HG02885 (cell line): ENCODE data around the gene KCNT1.

Experiments
- ATAC-seq: cut with Tn5 transposase; IDR thresholded peaks from one replicate; pipeline ENCODE4 v1.9.1; 2021; ENCODE audit warnings: mild to moderate bottlenecking; ENCODE audit not compliant: unreplicated experiment, poor library complexity

Gene KCNT1

GRCh38 chr9:135719472-135719871, 17.5 kb downstream of the KCNT1 start:
- no peak for ATAC-seq

GRCh38 chr9:135722365-135722764, 20.4 kb downstream of the KCNT1 start:
- ATAC-seq, result no peak

DNA sequence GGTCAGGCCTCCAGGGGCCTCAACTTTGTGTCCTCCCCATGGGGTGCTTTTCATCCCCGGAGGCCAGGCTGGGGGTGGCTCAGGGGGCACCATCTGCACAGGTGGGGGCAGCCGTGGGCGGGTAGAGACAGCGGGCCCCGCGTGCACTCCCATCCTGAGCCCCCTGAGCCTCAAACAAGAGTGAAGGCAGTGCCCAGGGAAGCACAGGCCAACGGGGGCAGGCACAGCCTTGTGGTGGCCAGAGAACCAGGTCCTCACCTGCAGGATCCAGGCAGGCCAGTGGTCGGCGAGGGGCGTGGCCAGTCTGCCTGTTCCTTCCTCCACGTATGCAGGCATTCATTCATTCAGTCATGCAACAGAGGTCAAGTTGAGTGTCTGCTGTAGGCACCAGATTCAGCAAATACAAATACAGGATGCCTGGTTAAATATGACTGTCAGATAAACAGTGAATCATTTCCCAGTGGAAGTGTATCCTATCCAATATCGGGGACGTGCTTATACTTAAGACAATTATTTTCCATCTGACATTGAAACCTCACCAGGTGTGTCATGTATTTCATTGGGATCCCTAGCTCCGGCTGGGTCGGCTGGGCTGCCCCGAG, 22.3 kb downstream of the KCNT1 start:
- ATAC-seq, result no peak

DNA sequence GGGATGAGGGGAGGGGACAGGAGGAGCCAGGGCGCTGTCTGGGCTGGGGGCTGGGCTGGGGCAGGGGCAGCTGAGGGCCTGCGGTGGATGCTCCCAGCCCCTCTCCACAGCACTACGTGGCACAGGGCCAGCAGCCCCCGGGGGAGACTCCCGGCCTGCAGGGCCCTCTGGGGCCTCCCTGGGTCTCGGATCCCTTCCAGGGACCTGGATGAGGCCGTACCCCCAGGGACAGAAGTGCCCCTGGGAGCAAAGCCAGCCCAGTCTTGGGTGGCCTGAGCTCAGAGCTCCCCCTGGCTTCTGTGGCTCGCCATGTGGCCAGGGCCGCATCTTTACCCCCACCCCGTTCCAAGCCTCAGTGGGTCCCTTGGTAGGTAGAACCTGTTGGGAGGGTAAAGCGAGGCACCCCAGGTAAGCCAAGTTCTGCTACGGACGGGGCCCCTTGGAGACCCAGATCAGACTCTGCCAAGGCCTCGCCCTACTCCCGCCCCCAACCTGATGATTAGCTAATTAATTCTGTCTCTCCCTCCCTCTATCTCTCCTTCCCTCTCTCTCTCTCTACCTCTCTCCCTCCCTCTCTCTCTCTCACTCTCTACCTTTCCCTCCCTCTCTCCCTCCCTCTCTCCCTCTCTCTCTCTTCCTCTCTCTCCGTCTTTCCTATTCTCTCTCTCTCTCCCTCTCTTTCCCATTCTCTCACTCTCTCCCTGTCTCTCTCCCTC, 24.3 kb downstream of the KCNT1 start:
- no peak for ATAC-seq

DNA sequence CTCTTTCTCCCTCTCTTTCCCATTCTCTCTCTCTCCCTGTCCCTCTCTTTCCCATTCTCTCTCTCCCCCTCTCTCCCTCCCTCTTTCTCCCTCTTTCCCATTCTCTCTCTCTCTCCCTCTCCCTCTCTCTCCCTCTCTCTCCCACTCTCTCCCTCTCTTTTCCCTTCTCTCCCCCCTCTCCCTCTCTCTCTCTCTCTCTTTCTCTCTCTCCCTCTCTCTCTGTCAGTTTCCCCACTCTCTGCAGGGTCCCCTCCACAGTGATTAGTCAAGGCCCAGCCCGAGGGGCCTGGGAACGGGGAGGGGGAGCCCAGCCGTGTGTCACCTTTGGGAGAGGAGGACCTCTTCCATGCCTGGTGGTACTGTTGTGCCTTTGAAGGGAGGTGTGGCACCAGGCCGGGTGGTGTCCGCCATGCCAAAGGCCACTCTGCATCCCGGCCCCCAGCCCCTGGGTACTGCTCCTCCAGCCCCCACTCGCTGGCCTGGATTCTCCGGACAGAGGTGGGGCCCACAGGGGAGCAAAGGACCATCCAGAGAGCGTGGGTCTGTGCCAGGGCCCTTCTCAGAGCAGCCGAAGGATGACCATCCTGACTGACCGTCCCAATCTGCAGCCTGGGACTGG, 25.4 kb downstream of the KCNT1 start:
- ATAC-seq, result no peak

GRCh38 chr9:135728436-135729110, 26.6 kb downstream of the KCNT1 start:
- ATAC-seq, result no peak

DNA sequence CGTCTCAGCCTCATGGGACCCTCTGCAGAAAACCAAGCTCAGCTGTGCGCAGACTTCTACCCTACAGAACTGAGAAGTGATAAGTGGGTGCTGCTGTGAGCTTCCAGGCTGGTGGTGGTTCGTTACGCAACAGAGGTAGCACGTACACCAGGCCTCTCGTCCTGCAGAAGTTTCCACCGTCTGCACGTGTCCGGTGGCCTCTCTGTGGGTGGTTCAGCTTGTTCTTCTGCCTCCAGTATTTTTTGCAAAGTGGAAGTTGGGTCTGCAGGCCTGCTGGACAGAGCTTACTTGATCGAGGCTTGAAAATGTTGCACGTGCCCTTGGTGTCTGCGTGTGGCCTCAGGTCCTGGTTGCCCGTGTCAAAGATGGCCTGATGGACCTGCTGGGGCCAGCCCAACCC, 27.5 kb downstream of the KCNT1 start:
- ATAC-seq, result no peak

DNA sequence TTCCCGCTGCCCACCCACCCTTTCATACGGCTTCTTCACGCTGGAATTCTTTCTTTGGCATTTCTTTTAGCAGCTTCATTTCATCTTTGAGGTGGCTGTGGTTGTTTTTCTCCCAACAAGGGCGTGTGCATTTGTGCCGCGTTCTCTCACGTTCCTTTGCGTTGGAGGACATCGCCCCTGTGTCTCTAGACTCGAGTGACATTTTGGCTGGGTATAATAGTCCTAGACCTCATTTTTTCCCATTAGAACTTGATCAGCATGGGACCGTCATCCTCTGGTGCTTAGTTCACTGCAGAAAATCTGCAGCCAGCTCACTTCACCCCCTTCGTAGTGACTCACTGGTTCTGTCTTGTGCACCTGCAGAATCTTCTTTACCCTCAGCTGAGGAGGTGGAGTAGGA, 29.5 kb downstream of the KCNT1 start:
- no peak for ATAC-seq

GRCh38 chr9:135732569-135733257, 30.7 kb downstream of the KCNT1 start:
- ATAC-seq, result no peak

DNA sequence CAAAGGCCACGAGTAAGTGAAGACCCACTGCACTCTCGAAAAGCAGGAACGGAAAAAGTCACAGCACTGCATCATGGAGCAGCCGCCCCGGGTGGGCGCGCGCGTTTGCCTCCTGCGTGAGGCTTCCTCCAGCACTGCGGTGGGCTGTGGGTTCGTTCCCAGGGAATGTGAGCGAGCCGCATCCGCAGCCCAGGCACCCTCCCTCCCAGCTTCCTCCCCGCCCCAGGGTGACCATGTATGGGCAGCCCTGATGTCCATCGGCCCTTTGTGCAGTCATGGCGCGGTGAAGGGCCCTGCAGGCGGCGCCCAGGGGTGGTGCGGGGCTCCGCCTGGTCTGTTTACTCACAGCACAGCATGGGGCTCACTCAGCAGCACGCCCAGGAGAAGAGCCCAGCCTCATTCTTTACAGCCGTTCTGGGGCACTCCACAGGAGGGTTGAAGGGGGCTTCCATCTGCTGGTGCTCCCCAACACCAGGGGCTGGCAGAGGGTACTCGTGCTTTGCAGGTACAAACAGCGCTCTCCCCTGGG, 32.7 kb downstream of the KCNT1 start:
- ATAC-seq, result no peak

DNA sequence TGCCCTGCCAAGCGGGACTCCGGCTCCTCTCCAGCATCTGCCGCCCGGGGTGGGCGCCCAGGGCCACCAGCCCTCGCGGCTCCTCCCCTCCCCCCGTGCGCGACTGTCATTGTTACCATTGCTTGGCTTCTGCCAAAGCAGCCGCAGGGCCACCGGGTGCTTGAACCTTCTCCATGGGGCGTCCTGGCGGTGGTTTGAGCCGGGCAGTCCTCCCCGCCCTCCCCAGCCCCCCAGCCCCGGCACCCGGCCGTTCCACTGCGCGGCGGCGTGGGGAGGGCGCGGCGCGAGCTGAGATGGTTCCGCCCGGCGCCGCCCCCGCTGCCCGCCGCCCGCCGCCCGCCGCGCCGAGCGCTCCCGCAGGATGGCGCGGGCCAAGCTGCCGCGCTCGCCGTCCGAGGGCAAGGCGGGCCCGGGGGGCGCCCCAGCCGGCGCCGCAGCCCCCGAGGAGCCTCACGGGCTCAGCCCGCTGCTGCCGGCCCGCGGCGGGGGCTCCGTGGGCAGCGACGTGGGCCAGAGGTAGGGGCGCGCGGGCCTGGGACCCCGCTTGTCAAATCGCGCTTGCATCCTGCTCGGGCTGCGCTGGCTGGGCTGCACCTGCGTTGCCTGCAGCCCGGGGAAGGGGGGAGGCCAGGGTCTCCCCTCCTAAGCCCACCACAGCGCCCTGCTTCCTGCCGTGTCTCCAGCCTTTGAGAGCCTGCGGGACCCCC, 34.4 kb downstream of the KCNT1 start:
- no peak for ATAC-seq

- ATAC-seq, result no peak
Measured at GRCh38 chr9:135736979-135737839, 35.2 kb downstream of the KCNT1 start.

DNA sequence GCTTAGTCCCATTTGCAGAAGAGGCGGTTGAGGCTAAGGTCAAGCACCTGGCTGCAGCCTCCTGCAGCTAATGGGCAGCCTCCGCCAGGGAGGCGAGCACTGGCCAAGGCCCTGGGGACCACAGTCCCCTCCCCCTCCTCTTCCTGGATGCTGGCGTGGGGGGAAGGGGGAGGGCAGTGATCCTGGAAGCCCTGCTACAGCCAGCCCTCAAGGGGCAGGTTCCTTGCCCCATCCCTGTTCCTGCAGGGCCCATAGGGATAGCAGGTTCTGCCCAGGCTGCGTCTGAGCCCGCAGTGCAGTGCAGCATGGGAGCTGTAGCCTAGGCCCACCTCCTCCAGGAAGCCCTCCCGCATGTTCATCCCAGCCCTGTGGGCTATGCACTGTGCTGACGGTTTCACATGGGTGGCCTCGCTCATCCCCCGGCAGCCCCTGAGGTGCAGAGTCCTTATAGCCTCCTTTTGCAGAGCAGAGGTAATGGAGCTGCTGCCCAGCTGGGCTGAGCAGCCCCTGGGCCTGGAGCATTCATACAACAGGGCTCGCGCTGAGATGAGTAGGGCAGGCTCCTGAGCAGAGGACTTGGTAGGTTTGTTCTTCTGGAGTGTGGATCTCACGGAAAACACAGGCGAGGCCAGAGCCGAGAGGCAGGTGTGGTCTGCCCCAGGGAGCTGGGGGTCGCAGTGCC, 36.0 kb downstream of the KCNT1 start:
- no peak for ATAC-seq

DNA sequence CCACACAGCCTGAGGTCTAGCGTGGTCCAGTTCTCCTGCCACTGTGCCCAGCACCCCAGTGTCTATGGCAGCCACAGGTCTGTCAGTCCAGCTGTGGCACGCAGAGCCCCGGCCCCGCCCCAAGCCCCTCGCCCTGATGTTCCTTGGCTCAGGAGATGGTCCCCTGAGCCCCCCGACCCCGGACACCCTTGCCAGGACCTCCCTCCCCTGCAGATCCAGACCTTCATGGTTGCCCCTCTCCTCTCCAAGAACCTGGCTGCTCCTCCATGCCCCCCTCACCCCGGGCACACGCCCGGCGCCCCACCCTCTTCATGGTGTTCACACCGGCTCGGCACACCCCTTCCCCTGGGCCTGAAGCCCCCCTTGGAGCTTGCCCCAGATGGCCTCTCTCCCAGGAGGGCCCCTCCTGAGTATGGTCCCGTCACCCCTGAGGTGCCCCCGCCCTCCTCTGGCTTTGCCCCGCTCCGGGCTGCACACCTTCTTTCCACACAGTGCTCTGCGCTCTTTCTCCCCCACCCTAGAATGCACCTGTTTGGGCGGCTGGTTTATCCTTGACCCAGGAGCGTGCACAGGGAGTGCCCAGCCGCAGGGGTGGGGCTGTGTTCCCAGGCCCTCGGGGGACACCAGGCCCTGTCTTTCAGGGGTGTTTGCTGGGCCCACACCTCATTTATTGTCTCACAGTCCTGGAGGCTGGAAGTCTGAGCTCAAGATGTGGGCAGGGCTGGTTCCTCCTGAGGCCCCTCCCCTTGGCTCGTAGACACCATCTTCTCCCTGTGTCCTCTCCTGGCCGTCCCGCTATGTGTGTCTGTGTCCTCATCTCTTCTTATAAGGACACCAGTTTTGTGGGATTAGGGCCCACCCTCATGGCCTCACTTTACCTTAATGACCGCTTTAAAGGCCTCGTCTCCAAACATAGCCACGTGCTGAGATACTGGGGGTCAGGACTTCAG, 37.6 kb downstream of the KCNT1 start:
- no peak for ATAC-seq

GRCh38 chr9:135741276-135742219, 39.6 kb downstream of the KCNT1 start:
- no peak for ATAC-seq

DNA sequence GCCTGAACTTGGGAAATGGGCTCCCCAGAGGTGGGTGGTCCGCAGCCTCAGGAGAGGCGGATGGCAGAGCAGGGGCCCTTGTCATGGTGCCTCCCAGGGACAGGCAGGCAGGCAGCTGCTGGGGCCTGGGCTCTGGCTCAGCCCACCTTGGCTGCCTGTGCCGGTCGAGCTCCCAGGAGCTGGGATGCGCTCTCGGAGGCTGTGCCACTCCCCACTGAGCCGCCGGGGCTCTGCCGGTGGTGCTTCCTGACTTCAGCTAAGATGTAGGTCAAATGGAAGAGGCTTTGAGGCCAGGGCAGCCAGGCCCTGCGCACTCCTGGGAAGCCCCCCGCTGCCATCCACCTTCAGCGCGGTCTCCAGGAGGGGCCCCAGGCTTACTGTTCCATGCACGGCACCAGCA, 41.0 kb downstream of the KCNT1 start:
- no peak for ATAC-seq
